ENCODE results near the gene OR2V2.

- TF ChIP-seq CTCF (IDR thresholded peaks at IDR 0.05) = no peak
- no peak for TF ChIP-seq EZH2 (IDR thresholded peaks at IDR 0.05; ENCODE audit: borderline replicate concordance, insufficient read depth, low read depth, low read length, poor library complexity, severe bottlenecking)
Observed at GRCh38 chr5:181200816-181201215, 53.4 kb downstream of the OR2V2 start.

Data from B cell (primary cell).